HG03520 (cell line): ENCODE measurements around the gene SLC27A3.

Source experiments
- ATAC-seq: cut with Tn5 transposase; IDR thresholded peaks from one replicate; pipeline ENCODE4 v1.9.1; 2021; ENCODE audit warnings: mild to moderate bottlenecking, moderate library complexity; ENCODE audit not compliant: unreplicated experiment

SLC27A3 gene

DNA sequence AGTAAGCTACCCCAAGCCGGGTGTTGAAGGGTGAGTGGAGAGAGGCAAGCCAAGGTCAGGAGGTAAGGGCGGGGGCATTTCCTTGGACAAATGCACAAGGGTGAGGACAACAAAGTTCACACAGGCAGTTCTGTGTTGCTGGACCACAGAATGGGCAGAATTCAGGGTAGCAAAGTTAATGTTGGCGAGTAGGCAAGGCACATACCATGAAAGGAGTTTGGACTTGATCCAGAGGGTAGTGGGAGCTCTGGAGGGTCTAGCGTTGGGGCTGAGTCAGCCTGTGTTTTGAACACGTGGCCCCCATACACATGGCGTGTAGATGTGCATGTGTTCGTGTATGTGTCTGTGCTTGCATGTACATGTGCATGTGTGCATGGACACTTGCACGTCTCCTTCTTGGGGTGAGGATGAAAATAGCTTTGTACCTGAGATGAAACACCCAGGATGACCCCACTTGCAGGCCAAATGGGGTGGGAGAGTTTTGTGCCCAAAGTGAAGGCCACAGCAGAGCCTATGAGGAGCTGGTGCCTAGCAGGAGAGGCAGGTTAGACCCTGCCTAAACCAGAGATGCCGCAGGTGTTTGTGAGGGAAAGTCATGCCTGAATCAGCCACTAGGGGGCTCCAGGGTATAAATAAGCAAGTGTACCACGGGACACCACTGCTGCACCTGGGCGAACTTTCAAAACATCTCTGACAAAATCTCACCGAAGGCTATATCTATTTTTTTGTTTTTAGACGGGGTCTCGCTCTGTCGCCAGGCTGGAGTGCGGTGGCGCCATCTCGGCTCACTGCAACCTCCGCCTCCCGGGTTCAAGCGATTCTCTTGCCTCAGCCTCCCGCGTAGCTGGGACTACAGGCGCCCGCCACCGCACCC lies 21.8 kb downstream of the SLC27A3 start:
- peak; percentile 52 for ATAC-seq

- no peak for ATAC-seq
Measured at GRCh38 chr1:153798468-153798780, 23.2 kb downstream of the SLC27A3 start.

GRCh38 chr1:153799016-153799415 lies 23.8 kb downstream of the SLC27A3 start:
- no peak for ATAC-seq

- no peak for ATAC-seq
Measured at GRCh38 chr1:153799566-153800465, 24.6 kb downstream of the SLC27A3 start.

DNA sequence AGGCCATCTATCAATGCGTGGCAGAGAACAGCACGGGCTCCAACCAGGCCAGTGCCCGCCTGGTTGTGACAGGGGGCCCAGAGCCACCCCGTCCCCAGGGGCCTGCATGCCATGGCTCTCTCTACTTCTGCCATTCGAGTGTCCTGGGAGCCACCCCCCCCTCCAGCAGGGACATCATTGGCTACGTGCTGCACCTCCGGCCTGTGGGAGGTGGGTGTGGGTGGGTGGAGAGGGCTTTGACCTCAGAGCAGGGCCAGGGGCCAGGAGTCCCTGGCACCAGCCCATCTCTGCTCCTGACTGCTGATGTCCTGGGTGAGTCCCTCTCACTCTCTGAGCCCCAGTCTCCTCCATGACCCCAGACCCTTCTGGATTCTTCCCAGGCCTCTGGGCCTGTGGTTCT lies 25.3 kb downstream of the SLC27A3 start:
- no peak for ATAC-seq

GRCh38 chr1:153801028-153801625 lies 25.9 kb downstream of the SLC27A3 start:
- no peak for ATAC-seq

GRCh38 chr1:153801786-153802697 lies 26.8 kb downstream of the SLC27A3 start:
- no peak for ATAC-seq

DNA sequence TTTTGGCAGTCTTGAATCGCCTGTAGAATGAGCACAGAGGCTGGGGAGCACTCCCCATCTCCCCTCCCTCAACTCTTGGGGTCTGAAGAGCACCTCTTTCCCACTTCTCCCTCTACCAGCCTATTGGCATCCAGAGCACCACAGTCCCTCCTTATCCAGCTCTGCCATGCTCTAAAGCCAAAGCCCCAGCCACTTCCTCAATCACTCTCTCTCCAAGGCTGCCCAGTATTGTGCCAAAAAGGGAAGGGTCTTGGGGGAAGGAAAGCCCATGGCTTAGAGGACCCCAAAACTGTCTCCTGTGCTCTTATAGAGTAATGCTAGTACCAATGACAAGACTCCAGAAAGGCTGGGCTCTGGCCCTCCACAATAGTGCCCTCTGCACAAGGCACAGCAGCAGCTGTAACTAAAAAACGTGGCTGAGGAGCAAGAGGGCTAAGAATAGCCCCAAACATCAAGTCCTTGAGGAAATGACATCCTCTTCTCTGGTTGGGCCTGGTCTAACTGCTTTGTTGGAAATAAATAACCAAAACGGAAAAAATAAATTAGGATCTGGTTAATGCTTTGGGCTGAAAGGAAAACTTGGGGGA lies 28.4 kb downstream of the SLC27A3 start:
- no peak for ATAC-seq

- ATAC-seq = no peak
Measured at GRCh38 chr1:153804112-153804511, 28.9 kb downstream of the SLC27A3 start.

- peak; percentile 84 for ATAC-seq
Measured at GRCh38 chr1:153805042-153805745, 30.0 kb downstream of the SLC27A3 start.

GRCh38 chr1:153805886-153806719 lies 30.9 kb downstream of the SLC27A3 start:
- no peak for ATAC-seq

GRCh38 chr1:153816283-153816889 lies 41.2 kb downstream of the SLC27A3 start:
- ATAC-seq = no peak

DNA sequence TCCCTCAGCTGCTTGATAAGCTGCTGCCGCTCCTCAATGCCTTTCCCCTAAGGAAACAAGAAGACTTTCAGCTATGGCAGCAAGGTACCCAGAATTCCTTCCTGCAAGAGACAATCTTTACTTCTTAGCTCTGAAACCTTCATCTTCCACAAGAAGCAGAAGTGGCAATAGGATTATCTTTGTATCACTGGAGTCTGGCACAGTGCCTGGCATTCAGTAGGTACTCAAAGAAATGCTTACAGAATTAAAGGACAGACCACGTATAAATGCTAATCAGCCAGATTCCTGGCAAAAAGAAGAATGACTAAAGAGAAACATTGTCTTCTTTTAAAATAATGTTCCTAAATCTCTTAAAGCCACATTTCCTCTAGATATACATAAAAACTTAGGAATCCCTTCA lies 43.7 kb downstream of the SLC27A3 start:
- no peak for ATAC-seq

DNA sequence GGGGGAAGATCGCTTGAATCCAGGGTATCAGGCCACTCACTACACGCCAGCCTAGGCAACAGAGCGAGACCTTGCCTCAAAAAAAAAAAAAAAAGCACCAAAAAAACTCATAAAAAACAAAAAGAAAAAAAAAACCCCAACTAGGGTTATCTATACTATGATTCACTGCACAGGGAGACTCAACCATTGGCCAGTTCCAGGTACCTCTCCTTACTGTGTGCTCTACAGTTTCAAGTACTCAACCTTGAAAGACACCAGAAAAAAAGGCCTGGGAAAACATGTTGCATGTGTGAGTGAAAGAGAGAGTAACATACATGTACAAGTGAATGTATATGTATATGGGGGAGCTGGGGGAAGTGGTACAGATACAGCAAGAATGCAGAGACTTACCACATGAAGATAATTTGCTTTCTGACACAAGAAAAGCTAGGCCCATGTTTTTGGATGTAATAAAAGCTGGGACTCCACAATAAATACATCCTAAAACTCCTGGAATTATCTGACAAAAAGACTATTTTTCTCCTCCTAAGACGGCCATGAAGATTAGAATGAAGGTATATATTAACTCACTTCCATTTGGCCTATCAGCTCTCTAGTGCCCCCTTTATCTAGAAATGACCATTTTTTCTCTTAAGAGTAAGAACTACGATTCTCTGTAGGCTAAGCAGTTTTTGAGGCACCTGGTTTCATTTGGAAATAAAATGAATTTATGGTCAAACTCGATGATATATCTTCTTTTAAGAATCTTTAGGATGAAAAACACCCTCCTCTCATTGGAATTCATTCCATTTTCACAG lies 52.2 kb downstream of the SLC27A3 start:
- no peak for ATAC-seq
